Uterus (tissue), 2 donors: ENCODE results near the gene S100A11.

Experiments
- POLR2A ChIP-seq, 2 donors: fragments of 450-650 bp; IDR thresholded peaks; one replicate each; pipeline ENCODE4 v1.6.1; 2016; ENCODE audit warnings: antibody characterized with exemption in 2 of 2, mild to moderate bottlenecking in 1 of 2, moderate library complexity in 1 of 2
- TF ChIP-seq, protein P1 (sequence below), 4 experiments: fragments of 200-600 bp in 2 of 4; fragments of 450-650 bp in 2 of 4; sonication (generic) in 2 of 4; IDR thresholded peaks; one replicate each; pipeline ENCODE4 v1.5.1; 2016 to 2019; ENCODE audit warnings: antibody characterized with exemption in 4 of 4, mild to moderate bottlenecking in 2 of 4, moderate library complexity in 1 of 4

DNA sequence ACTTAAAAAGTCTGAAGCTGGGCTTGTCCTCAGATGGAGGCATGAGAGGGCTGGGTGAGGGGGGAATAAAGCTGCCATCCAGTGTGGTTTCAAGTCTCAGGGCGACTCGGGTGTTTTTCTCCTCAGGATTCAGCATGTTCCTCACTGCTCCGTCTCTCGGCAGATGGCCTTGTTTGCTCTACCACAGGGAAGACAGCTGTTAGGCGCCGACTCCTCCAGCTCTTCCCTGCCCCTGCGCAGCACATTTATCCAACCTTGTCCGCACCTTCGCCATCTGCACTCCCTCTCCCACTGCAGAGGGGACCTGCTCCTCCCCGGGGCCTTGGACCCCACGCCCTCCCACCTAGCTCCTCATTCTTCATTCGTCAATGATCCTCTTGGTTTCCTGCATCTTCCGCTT lies 16.6 kb upstream of the S100A11 start:
- TF ChIP-seq, protein P1, sequence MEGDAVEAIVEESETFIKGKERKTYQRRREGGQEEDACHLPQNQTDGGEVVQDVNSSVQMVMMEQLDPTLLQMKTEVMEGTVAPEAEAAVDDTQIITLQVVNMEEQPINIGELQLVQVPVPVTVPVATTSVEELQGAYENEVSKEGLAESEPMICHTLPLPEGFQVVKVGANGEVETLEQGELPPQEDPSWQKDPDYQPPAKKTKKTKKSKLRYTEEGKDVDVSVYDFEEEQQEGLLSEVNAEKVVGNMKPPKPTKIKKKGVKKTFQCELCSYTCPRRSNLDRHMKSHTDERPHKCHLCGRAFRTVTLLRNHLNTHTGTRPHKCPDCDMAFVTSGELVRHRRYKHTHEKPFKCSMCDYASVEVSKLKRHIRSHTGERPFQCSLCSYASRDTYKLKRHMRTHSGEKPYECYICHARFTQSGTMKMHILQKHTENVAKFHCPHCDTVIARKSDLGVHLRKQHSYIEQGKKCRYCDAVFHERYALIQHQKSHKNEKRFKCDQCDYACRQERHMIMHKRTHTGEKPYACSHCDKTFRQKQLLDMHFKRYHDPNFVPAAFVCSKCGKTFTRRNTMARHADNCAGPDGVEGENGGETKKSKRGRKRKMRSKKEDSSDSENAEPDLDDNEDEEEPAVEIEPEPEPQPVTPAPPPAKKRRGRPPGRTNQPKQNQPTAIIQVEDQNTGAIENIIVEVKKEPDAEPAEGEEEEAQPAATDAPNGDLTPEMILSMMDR (IDR thresholded peaks at IDR 0.05): no peak
- TF ChIP-seq POLR2A (IDR thresholded peaks at IDR 0.05): no peak
